GM23248 (cell line): ENCODE measurements around the gene GRPEL1.

Experiments
- EZH2 ChIP-seq: fragments of 200-600 bp; sonication (generic); IDR thresholded peaks from 2 replicates; pipeline ENCODE4 v1.6.1; 2018; ENCODE audit warnings: antibody characterized with exemption, mild to moderate bottlenecking; ENCODE audit not compliant: insufficient read depth, poor library complexity, severe bottlenecking
- EZH2phosphoT487 ChIP-seq: fragments of 200-600 bp; sonication (generic); IDR thresholded peaks from 2 replicates; pipeline ENCODE4 v1.6.1; 2018; ENCODE audit warnings: antibody characterized with exemption, moderate library complexity, mild to moderate bottlenecking, low read depth; ENCODE audit not compliant: insufficient read depth

DNA sequence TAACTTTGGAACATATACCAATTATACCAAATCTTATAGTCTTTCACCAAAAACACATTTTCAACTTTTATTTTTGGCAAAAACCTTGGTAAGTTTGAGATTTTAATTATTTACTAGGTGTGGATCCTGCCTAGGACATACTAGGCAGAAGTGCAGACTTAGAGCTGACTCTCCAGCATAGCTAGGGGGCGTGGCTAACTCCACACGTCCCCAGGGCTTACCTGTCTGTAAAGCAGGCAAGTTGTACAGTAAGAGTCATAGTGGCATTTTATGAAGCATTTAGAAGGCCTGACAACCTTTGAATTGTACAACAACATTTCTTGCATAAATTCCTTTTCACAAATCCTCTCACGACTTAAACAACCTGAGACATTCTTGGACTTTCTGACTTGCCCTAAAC, 19.2 kb upstream of the GRPEL1 start:
- TF ChIP-seq EZH2 (no peak), EZH2phosphoT487 (no peak)
